Measurements from ENCODE around the gene ETNPPL.
"Not testable (repeated sequence)": the region's sequence is repeated elsewhere in the genome, so short reads cannot be mapped to it uniquely, and the experiment has no call there.

ETNPPL gene

GRCh38 chr4:108716340-108716739, 46.5 kb downstream of the ETNPPL start:
- no peak for TF ChIP-seq CTCF (IDR thresholded peaks at IDR 0.05; ENCODE audit: insufficient read depth, low read length)
- TF ChIP-seq REST (IDR thresholded peaks at IDR 0.05; ENCODE audit: insufficient replicate concordance, low read depth) = no peak
- TF ChIP-seq GABPA (IDR thresholded peaks at IDR 0.05; ENCODE audit: low read depth) = no peak
- no peak for TF ChIP-seq POLR2AphosphoS5 (IDR thresholded peaks at IDR 0.05; ENCODE audit: low read depth)
- no peak for TF ChIP-seq SPI1 (IDR thresholded peaks at IDR 0.05; ENCODE audit: borderline replicate concordance, low read depth)
- no peaks in the 10 kb centered on the region for H3K27me3 ChIP-seq (ENCODE audit: insufficient read depth, poor library complexity, severe bottlenecking)
- no peak overlapping the region for H3K27ac ChIP-seq (replicated peaks)
- H3K4me3 ChIP-seq (replicated peaks; ENCODE audit: insufficient read depth, low read length) = no peak overlapping the region
- DNase-seq (ENCODE audit: low read depth in 1 of 2, low spot score in 1 of 2) = no peak

- Histone ChIP-seq H3K27me3 (ENCODE audit: insufficient read depth, poor library complexity, severe bottlenecking) (no peaks in the 10 kb centered on the region), H3K4me3 (replicated peaks; ENCODE audit: insufficient read depth, low read length) (no peak overlapping the region), H3K27ac (replicated peaks) (no peak overlapping the region)
- TF ChIP-seq REST (IDR thresholded peaks at IDR 0.05; ENCODE audit: insufficient replicate concordance, low read depth) (no peak), GABPA (IDR thresholded peaks at IDR 0.05; ENCODE audit: low read depth) (no peak), CTCF (IDR thresholded peaks at IDR 0.05; ENCODE audit: insufficient read depth, low read length) (no peak), SPI1 (IDR thresholded peaks at IDR 0.05; ENCODE audit: borderline replicate concordance, low read depth) (no peak)
- no peak for DNase-seq (ENCODE audit: low read depth in 1 of 2, low spot score in 1 of 2)
These were observed 48.0 kb downstream of the ETNPPL start for GRCh38 chr4:108714880-108715279.

- not testable (repeated sequence) for H3K4me3 ChIP-seq (replicated peaks; ENCODE audit: insufficient read depth, low read length); DNase-seq (ENCODE audit: low read depth in 1 of 2, low spot score in 1 of 2); H3K27me3 ChIP-seq (ENCODE audit: insufficient read depth, poor library complexity, severe bottlenecking)
These were observed 52.3 kb downstream of the ETNPPL start for GRCh38 chr4:108710578-108710977.

GRCh38 chr4:108709722-108710121, 53.1 kb downstream of the ETNPPL start:
- H3K27ac ChIP-seq (replicated peaks) = no peak overlapping the region
- DNase-seq (ENCODE audit: low read depth in 1 of 2, low spot score in 1 of 2) = no peak
- peaks cover 4% of the 10 kb centered on the region for H3K27me3 ChIP-seq (ENCODE audit: insufficient read depth, poor library complexity, severe bottlenecking)
- H3K4me3 ChIP-seq (replicated peaks; ENCODE audit: insufficient read depth, low read length) = no peak overlapping the region
- no peak for TF ChIP-seq REST (IDR thresholded peaks at IDR 0.05; ENCODE audit: insufficient replicate concordance, low read depth)
- no peak for TF ChIP-seq CTCF (IDR thresholded peaks at IDR 0.05; ENCODE audit: insufficient read depth, low read length)
- TF ChIP-seq GABPA (IDR thresholded peaks at IDR 0.05; ENCODE audit: low read depth) = no peak
- no peak for TF ChIP-seq POLR2AphosphoS5 (IDR thresholded peaks at IDR 0.05; ENCODE audit: low read depth)
- TF ChIP-seq SPI1 (IDR thresholded peaks at IDR 0.05; ENCODE audit: borderline replicate concordance, low read depth) = no peak

More at GRCh38 chr4:108710578-108710977, 52.3 kb downstream of the ETNPPL start:
- not testable (repeated sequence) for H3K27ac ChIP-seq (replicated peaks)
